SK-N-SH treated with all-trans-retinoic acid at 6 μM for 48 hours (cell line): ENCODE results near the gene ARID1B.

ENCODE experiments used
- ATAC-seq: fragments of 200-7000 bp; cut with Tn5 transposase; 3 replicates; pipeline ENCODE4 v1.9.1; 2020; ENCODE audit warnings: mild to moderate bottlenecking, moderate library complexity
- BACH2 ChIP-seq: fragments of 250-450 bp; sonication (Bioruptor Pico); IDR thresholded peaks from 2 replicates; pipeline ENCODE4 v1.9.0; 2021; ENCODE audit warnings: mild to moderate bottlenecking, borderline replicate concordance
- CSDC2 ChIP-seq: fragments of 250-450 bp; sonication (Bioruptor Pico); IDR thresholded peaks from 2 replicates; pipeline ENCODE4 v1.5.0; 2020; ENCODE audit warnings: mild to moderate bottlenecking, moderate library complexity
- CSRNP3 ChIP-seq: fragments of 250-450 bp; sonication (Bioruptor Pico); IDR thresholded peaks from 2 replicates; pipeline ENCODE4 v1.5.1; 2021; ENCODE audit warnings: mild to moderate bottlenecking, moderate library complexity
- ESRRG ChIP-seq: fragments of 250-450 bp; sonication (Bioruptor Pico); IDR thresholded peaks from 2 replicates; pipeline ENCODE4 v1.6.1; 2021; ENCODE audit warnings: mild to moderate bottlenecking
- GLIS3 ChIP-seq: fragments of 250-450 bp; sonication (Bioruptor Pico); IDR thresholded peaks from 2 replicates; pipeline ENCODE4 v1.5.0; 2020; ENCODE audit warnings: mild to moderate bottlenecking, moderate library complexity
- ISL1 ChIP-seq: fragments of 250-450 bp; sonication (Bioruptor Pico); IDR thresholded peaks from 2 replicates; pipeline ENCODE4 v2.1.2; 2022; ENCODE audit warnings: mild to moderate bottlenecking, moderate library complexity
- PATZ1 ChIP-seq: fragments of 250-450 bp; sonication (Bioruptor Pico); IDR thresholded peaks from 2 replicates; pipeline ENCODE4 v1.8.0; 2020; ENCODE audit warnings: mild to moderate bottlenecking, moderate library complexity, borderline replicate concordance
- SNAI2 ChIP-seq: fragments of 250-450 bp; sonication (Bioruptor Pico); IDR thresholded peaks from 2 replicates; pipeline ENCODE4 v1.5.0; 2020; ENCODE audit warnings: mild to moderate bottlenecking, moderate library complexity
- TOX ChIP-seq: fragments of 250-450 bp; sonication (Bioruptor Pico); IDR thresholded peaks from 2 replicates; pipeline ENCODE4 v1.8.0; 2021; ENCODE audit warnings: mild to moderate bottlenecking, moderate library complexity, borderline replicate concordance
- TSHZ2 ChIP-seq: fragments of 250-450 bp; sonication (Bioruptor Pico); IDR thresholded peaks from 2 replicates; pipeline ENCODE4 v1.5.0; 2020; ENCODE audit warnings: mild to moderate bottlenecking, moderate library complexity
- ZC3H10 ChIP-seq: fragments of 250-450 bp; sonication (Bioruptor Pico); IDR thresholded peaks from 2 replicates; pipeline ENCODE4 v1.5.1; 2021; ENCODE audit warnings: mild to moderate bottlenecking, moderate library complexity
- ZFP3 ChIP-seq: fragments of 250-450 bp; sonication (Bioruptor Pico); IDR thresholded peaks from 2 replicates; pipeline ENCODE4 v1.5.0; 2020; ENCODE audit warnings: mild to moderate bottlenecking, moderate library complexity
- ZFP30 ChIP-seq: fragments of 450-650 bp; formaldehyde crosslinking; IDR thresholded peaks from 2 replicates; pipeline ENCODE4 v1.5.0; 2022; ENCODE audit warnings: mild to moderate bottlenecking, moderate library complexity
- ZNF565 ChIP-seq: fragments of 450-650 bp; formaldehyde crosslinking; conservative IDR thresholded peaks from 2 replicates; pipeline ENCODE4 v1.5.0; 2020; ENCODE audit warnings: low read depth, mild to moderate bottlenecking, moderate library complexity
- ZNF70 ChIP-seq: fragments of 450-650 bp; formaldehyde crosslinking; IDR thresholded peaks from 2 replicates; pipeline ENCODE4 v1.5.0; 2020; ENCODE audit warnings: mild to moderate bottlenecking, moderate library complexity
- ZNF8 ChIP-seq: fragments of 450-650 bp; formaldehyde crosslinking; IDR thresholded peaks from 2 replicates; pipeline ENCODE4 v1.5.0; 2020; ENCODE audit warnings: mild to moderate bottlenecking, moderate library complexity
- TF ChIP-seq, protein P1 (sequence below): fragments of 250-450 bp; sonication (Bioruptor Pico); IDR thresholded peaks from 2 replicates; pipeline ENCODE4 v1.5.1; 2020; ENCODE audit warnings: low read depth, mild to moderate bottlenecking, moderate library complexity

The ARID1B gene

DNA sequence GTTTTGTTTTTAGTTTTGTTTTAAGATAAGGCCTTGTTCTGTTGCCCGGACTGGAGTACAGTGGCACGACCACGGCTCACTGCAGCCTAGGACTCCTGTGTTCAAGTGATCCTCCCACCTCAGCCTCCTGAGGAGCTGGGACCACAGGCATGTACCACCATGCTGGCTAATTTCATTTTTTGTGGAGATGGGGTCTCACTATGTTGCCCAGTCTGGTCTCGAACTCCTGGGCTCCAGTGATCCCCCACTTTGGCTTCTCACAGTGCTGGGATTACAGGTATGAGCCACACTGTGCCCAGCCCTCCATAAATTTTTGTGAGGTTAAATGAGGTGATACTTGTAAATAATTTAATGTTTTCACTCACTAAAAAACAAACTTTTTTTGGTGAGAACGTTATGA, 76.6 kb downstream of the ARID1B start:
- no peak for ATAC-seq
- TF ChIP-seq ZFP3 (CRISPR knock-in tag) (no peak), ZNF8 (CRISPR knock-in tag) (no peak), GLIS3 (CRISPR knock-in tag) (no peak), ESRRG (CRISPR knock-in tag) (no peak), ISL1 (CRISPR knock-in tag) (no peak), CSDC2 (CRISPR knock-in tag) (no peak), TOX (CRISPR knock-in tag) (no peak), TSHZ2 (CRISPR knock-in tag) (no peak), CSRNP3 (CRISPR knock-in tag) (no peak), ZC3H10 (CRISPR knock-in tag) (no peak), ZNF565 (CRISPR knock-in tag) (no peak), ZNF70 (CRISPR knock-in tag) (no peak), SNAI2 (CRISPR knock-in tag) (no peak)
- TF ChIP-seq, all 23 proteins: peak for 0

DNA sequence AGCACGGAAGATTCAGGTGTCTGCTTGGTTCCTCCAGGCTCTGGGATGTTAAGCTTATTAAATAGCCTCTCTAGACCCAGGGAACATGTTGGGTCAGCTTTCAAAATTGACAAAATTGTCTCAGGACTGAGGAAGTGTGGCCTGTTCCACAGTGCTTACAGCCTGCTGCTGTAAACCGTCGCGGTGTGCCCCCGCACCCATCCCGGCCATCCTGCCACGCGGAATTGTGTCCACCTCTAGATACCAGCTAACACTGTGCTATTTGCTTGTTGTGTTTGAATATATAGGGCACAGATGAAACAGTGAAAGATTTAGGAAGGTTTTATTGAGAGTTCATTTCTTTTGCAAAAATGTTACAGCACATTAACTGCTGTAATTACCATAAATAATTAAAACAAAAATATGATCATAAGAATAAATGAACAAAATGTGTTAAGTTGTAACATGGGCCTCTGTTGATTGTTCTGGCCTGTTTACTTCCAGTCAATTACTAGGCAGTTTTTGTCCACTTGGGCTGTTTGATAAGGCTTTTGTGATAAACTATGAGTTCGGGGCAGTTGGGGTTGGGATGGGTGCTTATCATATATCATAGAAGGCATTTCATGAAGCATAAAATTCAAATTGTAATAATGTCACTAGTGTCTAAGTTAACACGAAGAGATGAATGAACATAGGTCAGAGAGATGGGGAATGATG, 77.4 kb downstream of the ARID1B start:
- TF ChIP-seq TOX (CRISPR knock-in tag) (no peak), PATZ1 (no peak), BACH2 (CRISPR knock-in tag) (no peak), ZFP30 (CRISPR knock-in tag) (no peak)
- TF ChIP-seq, protein P1, sequence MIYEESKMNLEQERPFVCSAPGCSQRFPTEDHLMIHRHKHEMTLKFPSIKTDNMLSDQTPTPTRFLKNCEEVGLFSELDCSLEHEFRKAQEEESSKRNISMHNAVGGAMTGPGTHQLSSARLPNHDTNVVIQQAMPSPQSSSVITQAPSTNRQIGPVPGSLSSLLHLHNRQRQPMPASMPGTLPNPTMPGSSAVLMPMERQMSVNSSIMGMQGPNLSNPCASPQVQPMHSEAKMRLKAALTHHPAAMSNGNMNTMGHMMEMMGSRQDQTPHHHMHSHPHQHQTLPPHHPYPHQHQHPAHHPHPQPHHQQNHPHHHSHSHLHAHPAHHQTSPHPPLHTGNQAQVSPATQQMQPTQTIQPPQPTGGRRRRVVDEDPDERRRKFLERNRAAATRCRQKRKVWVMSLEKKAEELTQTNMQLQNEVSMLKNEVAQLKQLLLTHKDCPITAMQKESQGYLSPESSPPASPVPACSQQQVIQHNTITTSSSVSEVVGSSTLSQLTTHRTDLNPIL (CRISPR knock-in tag), result no peak
- TF ChIP-seq, all 23 proteins: peak for 0
- no peak for ATAC-seq

- peak; percentile 22; the same call in 1 of the 3 replicates for ATAC-seq
- TF ChIP-seq, protein P1 (CRISPR knock-in tag), result no peak
- no peak for TF ChIP-seq TSHZ2 (CRISPR knock-in tag)
- TF ChIP-seq, all 23 proteins: peak for 0
Observed at GRCh38 chr6:156857573-156857972, 80.4 kb downstream of the ARID1B start.
